Measurements from ENCODE around the gene PCYT1A. TPM values are rescaled to one million over a fixed set of nuclear protein-coding genes. Genes with fewer than 3 reads are reported as not detected.
A peak's percentile ranks its signal among the peaks of the same experiment; 100 is the strongest.

The PCYT1A gene
- total and polyA plus RNA-seq, 10 of the 15 experiments (the other 5 are each of a cell fraction or from before 2014, with no cell fraction given): 10.8 to 64.3 (median 48.6) TPM

DNA sequence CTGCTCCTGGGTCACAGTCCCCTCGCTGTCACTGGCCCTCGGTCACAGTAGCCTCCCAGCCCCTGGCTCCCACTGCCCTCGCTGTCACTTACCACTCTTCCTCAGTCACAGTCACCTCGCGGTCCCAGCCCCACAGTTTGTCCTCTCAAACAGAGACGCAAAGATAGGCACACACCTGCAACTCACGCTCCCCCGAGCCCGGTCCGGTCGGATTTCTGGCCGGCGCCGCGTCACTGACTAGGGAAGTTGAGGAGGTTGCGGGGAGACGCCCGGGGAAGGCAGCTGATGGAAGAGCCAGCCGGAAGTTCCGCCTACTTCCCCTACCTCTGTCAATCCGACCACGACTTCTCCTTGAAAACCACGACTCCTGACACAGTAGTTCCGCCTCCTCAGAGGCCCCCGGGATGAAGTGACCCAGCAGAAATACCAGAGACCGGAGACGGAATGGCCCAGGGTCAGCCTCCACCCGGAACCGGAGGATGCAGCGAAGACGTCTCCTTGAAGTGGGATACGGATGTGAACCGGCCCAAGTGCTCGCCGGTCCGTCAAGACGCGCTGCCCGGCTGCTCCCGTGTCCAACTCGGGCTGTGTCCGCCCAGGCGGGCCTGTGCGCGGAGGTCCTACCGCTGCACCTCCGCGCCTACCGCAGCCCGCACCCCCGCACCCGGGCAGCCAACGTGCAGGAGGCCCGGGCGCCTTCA lies at the start of gene PCYT1A (continued):
- TF ChIP-seq RB1 (IDR thresholded peaks at IDR 0.05; ENCODE audit: borderline replicate concordance) (peak; percentile 83; the same call in 1 of the 2 replicates), MTA3 (IDR thresholded peaks at IDR 0.05; ENCODE audit: borderline replicate concordance, low read length) (no peak), BRCA1 (IDR thresholded peaks at IDR 0.05; ENCODE audit: low read depth, low read length) (0 out of 2 replicates have a peak, but pooled peaks have one; percentile 23), RAD21 (IDR thresholded peaks at IDR 0.05; ENCODE audit: insufficient read depth, low read depth, low read length) (no peak), TCF7 (IDR thresholded peaks at IDR 0.05; ENCODE audit: borderline replicate concordance) (no peak), CBX5 (IDR thresholded peaks at IDR 0.05; ENCODE audit: low read depth) (0 out of 2 replicates have a peak, but pooled peaks have one; percentile 17), MYB (IDR thresholded peaks at IDR 0.05; ENCODE audit: borderline replicate concordance, low read depth, low read length) (no peak), SREBF1 (IDR thresholded peaks at IDR 0.05; ENCODE audit: low read length) (0 out of 2 replicates have a peak, but pooled peaks have one; percentile 35), MEF2B (IDR thresholded peaks at IDR 0.05; ENCODE audit: partially characterized antibody, poor library complexity, severe bottlenecking) (peak; percentile 36), FOXM1 (IDR thresholded peaks at IDR 0.05; ENCODE audit: low read depth, low read length) (no peak), WRNIP1 (IDR thresholded peaks at IDR 0.05; ENCODE audit: borderline replicate concordance, low read depth, low read length) (0 out of 2 replicates have a peak, but pooled peaks have one; percentile 80)
- TF ChIP-seq, protein P1, sequence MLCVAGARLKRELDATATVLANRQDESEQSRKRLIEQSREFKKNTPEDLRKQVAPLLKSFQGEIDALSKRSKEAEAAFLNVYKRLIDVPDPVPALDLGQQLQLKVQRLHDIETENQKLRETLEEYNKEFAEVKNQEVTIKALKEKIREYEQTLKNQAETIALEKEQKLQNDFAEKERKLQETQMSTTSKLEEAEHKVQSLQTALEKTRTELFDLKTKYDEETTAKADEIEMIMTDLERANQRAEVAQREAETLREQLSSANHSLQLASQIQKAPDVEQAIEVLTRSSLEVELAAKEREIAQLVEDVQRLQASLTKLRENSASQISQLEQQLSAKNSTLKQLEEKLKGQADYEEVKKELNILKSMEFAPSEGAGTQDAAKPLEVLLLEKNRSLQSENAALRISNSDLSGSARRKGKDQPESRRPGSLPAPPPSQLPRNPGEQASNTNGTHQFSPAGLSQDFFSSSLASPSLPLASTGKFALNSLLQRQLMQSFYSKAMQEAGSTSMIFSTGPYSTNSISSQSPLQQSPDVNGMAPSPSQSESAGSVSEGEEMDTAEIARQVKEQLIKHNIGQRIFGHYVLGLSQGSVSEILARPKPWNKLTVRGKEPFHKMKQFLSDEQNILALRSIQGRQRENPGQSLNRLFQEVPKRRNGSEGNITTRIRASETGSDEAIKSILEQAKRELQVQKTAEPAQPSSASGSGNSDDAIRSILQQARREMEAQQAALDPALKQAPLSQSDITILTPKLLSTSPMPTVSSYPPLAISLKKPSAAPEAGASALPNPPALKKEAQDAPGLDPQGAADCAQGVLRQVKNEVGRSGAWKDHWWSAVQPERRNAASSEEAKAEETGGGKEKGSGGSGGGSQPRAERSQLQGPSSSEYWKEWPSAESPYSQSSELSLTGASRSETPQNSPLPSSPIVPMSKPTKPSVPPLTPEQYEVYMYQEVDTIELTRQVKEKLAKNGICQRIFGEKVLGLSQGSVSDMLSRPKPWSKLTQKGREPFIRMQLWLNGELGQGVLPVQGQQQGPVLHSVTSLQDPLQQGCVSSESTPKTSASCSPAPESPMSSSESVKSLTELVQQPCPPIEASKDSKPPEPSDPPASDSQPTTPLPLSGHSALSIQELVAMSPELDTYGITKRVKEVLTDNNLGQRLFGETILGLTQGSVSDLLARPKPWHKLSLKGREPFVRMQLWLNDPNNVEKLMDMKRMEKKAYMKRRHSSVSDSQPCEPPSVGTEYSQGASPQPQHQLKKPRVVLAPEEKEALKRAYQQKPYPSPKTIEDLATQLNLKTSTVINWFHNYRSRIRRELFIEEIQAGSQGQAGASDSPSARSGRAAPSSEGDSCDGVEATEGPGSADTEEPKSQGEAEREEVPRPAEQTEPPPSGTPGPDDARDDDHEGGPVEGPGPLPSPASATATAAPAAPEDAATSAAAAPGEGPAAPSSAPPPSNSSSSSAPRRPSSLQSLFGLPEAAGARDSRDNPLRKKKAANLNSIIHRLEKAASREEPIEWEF (IDR thresholded peaks at IDR 0.05; ENCODE audit: insufficient replicate concordance, low read depth, low read length): no peak
- TF ChIP-seq, protein P2, sequence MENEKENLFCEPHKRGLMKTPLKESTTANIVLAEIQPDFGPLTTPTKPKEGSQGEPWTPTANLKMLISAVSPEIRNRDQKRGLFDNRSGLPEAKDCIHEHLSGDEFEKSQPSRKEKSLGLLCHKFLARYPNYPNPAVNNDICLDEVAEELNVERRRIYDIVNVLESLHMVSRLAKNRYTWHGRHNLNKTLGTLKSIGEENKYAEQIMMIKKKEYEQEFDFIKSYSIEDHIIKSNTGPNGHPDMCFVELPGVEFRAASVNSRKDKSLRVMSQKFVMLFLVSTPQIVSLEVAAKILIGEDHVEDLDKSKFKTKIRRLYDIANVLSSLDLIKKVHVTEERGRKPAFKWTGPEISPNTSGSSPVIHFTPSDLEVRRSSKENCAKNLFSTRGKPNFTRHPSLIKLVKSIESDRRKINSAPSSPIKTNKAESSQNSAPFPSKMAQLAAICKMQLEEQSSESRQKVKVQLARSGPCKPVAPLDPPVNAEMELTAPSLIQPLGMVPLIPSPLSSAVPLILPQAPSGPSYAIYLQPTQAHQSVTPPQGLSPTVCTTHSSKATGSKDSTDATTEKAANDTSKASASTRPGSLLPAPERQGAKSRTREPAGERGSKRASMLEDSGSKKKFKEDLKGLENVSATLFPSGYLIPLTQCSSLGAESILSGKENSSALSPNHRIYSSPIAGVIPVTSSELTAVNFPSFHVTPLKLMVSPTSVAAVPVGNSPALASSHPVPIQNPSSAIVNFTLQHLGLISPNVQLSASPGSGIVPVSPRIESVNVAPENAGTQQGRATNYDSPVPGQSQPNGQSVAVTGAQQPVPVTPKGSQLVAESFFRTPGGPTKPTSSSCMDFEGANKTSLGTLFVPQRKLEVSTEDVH (IDR thresholded peaks at IDR 0.05; ENCODE audit: low read depth, partially characterized antibody): peak; percentile 81
- TF ChIP-seq, protein P3, sequence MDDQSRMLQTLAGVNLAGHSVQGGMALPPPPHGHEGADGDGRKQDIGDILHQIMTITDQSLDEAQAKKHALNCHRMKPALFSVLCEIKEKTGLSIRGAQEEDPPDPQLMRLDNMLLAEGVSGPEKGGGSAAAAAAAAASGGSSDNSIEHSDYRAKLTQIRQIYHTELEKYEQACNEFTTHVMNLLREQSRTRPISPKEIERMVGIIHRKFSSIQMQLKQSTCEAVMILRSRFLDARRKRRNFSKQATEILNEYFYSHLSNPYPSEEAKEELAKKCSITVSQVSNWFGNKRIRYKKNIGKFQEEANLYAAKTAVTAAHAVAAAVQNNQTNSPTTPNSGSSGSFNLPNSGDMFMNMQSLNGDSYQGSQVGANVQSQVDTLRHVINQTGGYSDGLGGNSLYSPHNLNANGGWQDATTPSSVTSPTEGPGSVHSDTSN (IDR thresholded peaks at IDR 0.05; ENCODE audit: insufficient replicate concordance, low read depth, low read length): peak; percentile 87
- TF ChIP-seq, protein P4, sequence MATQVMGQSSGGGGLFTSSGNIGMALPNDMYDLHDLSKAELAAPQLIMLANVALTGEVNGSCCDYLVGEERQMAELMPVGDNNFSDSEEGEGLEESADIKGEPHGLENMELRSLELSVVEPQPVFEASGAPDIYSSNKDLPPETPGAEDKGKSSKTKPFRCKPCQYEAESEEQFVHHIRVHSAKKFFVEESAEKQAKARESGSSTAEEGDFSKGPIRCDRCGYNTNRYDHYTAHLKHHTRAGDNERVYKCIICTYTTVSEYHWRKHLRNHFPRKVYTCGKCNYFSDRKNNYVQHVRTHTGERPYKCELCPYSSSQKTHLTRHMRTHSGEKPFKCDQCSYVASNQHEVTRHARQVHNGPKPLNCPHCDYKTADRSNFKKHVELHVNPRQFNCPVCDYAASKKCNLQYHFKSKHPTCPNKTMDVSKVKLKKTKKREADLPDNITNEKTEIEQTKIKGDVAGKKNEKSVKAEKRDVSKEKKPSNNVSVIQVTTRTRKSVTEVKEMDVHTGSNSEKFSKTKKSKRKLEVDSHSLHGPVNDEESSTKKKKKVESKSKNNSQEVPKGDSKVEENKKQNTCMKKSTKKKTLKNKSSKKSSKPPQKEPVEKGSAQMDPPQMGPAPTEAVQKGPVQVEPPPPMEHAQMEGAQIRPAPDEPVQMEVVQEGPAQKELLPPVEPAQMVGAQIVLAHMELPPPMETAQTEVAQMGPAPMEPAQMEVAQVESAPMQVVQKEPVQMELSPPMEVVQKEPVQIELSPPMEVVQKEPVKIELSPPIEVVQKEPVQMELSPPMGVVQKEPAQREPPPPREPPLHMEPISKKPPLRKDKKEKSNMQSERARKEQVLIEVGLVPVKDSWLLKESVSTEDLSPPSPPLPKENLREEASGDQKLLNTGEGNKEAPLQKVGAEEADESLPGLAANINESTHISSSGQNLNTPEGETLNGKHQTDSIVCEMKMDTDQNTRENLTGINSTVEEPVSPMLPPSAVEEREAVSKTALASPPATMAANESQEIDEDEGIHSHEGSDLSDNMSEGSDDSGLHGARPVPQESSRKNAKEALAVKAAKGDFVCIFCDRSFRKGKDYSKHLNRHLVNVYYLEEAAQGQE (IDR thresholded peaks at IDR 0.05; ENCODE audit: low read depth, low read length): no peak

Measured in GM12878 (cell line).